Inflammatory macrophage (primary cell): ENCODE results near the gene SDHC.

Experiments used
- DNase-seq, 2 donors: peaks; one replicate each; pipeline ENCODE4 v3.0.0-alpha.2; 2020 to 2022
- total RNA-seq, 18 experiments: gene quantifications; one replicate each; lab custom pipeline; 2026; ENCODE audit warnings: mixed read lengths in 6 of 18, inconsistent platforms in 2 of 18; lab: John Stamatoyannopoulos, UW

The SDHC gene
- 32.2 to 66.6 (median 43.5) reads per million in 18 experiments for total RNA-seq

GRCh38 chr1:161314201-161314981 lies at the start of gene SDHC:
Gene SDHC, plus strand, starts transcription at chr1:161314381. Its CDS starts 25 bp downstream, at chr1:161314406.
- peak; percentile 94 to 96 for DNase-seq

- DNase-seq, result no peak
These were observed 48.9 kb upstream of the SDHC start for GRCh38 chr1:161265305-161265704.

- DNase-seq, result no peak
These were observed 48.0 kb upstream of the SDHC start for GRCh38 chr1:161266202-161266601.

- DNase-seq, result no peak
These were observed 47.3 kb upstream of the SDHC start for GRCh38 chr1:161266836-161267235.

GRCh38 chr1:161267321-161267720 lies 46.9 kb upstream of the SDHC start:
- peak; percentile 40 to 50 for DNase-seq

- no peak for DNase-seq
These were observed 40.8 kb upstream of the SDHC start for GRCh38 chr1:161273402-161273801.

GRCh38 chr1:161274874-161275273 lies 39.3 kb upstream of the SDHC start:
- DNase-seq, result no peak

GRCh38 chr1:161282991-161283390 lies 31.2 kb upstream of the SDHC start:
- DNase-seq, result peak; percentile 7 to 9

GRCh38 chr1:161285113-161285512 lies 29.1 kb upstream of the SDHC start:
- no peak for DNase-seq

GRCh38 chr1:161285521-161285920 lies 28.7 kb upstream of the SDHC start:
- DNase-seq, result no peak

GRCh38 chr1:161287482-161288054 lies 26.6 kb upstream of the SDHC start:
- no peak for DNase-seq

- DNase-seq, result no peak
These were observed 23.4 kb upstream of the SDHC start for GRCh38 chr1:161290779-161291178.

GRCh38 chr1:161297415-161297814 lies 16.8 kb upstream of the SDHC start:
- no peak for DNase-seq

- DNase-seq, result peak; percentile 22 to 55
These were observed 16.1 kb upstream of the SDHC start for GRCh38 chr1:161298116-161298515.

GRCh38 chr1:161299347-161299746 lies 14.8 kb upstream of the SDHC start:
- no peak for DNase-seq

- DNase-seq, result no peak
These were observed 13.7 kb upstream of the SDHC start for GRCh38 chr1:161300478-161300877.

GRCh38 chr1:161304927-161305866 lies 9.0 kb upstream of the SDHC start:
- no peak for DNase-seq

- DNase-seq, result peak; percentile 92 to 95
These were observed 8.2 kb upstream of the SDHC start for GRCh38 chr1:161305867-161306519.

GRCh38 chr1:161307230-161307768 lies 6.9 kb upstream of the SDHC start:
- peak; percentile 16 to 40 for DNase-seq

- peak in 1 of 2 donors; percentile 29 for DNase-seq
These were observed 6.1 kb upstream of the SDHC start for GRCh38 chr1:161307892-161308638.

- DNase-seq, result no peak
These were observed 4.3 kb upstream of the SDHC start, which contains the start of gene MPZ for GRCh38 chr1:161309868-161310267. Gene MPZ, minus strand, starts transcription at chr1:161309968. Its CDS starts 63 bp downstream, at chr1:161309905.
